ENCODE measurements around the gene CGRRF1.

- TF ChIP-seq EZH2 (IDR thresholded peaks at IDR 0.05; ENCODE audit: insufficient read depth, poor library complexity, severe bottlenecking) (no peak), EZH2phosphoT487 (IDR thresholded peaks at IDR 0.05; ENCODE audit: insufficient read depth, low read depth) (no peak)
These were observed 25.9 kb downstream of the CGRRF1 start for GRCh38 chr14:54535646-54536045.
